ENCODE results near the gene ADCY1. TPM values are rescaled to one million over a fixed set of nuclear protein-coding genes. Genes with fewer than 3 reads are reported as not detected.

Gene ADCY1
- total RNA-seq, 6 experiments from 2014 or later: 0.20 TPM; not detected in 5

- peaks cover 15% of the 10 kb centered on the region for H3K27me3 Mint-ChIP-seq (ENCODE audit: insufficient read depth)
- TF ChIP-seq CTCF (IDR thresholded peaks at IDR 0.05): no peak
Measured at GRCh38 chr7:45716380-45717203, 142.4 kb downstream of the ADCY1 start.

GRCh38 chr7:45717537-45718235, 143.5 kb downstream of the ADCY1 start:
- H3K4me3 Mint-ChIP-seq: no peak overlapping the region
- no peak for DNase-seq
- H3K9me3 Mint-ChIP-seq: no peaks in the 10 kb centered on the region
- peaks cover 15% of the 10 kb centered on the region for H3K27me3 Mint-ChIP-seq (ENCODE audit: insufficient read depth)
- no peaks in the 10 kb centered on the region for H3K4me1 Mint-ChIP-seq (ENCODE audit: low read depth)
- H3K36me3 Mint-ChIP-seq (ENCODE audit: low read depth): peaks cover 5% of the 10 kb centered on the region
- TF ChIP-seq CTCF (IDR thresholded peaks at IDR 0.05): no peak
- no peak overlapping the region for H3K27ac Mint-ChIP-seq

More at GRCh38 chr7:45716380-45717203, 142.4 kb downstream of the ADCY1 start:
- Mint-ChIP-seq H3K4me1 (ENCODE audit: low read depth) (no peaks in the 10 kb centered on the region), H3K27ac (no peak overlapping the region), H3K36me3 (ENCODE audit: low read depth) (no peaks in the 10 kb centered on the region), H3K4me3 (no peak overlapping the region), H3K9me3 (no peaks in the 10 kb centered on the region)
- DNase-seq: no peak

- peak; percentile 15 for DNase-seq
- Mint-ChIP-seq H3K36me3 (ENCODE audit: low read depth) (peaks cover 7% of the 10 kb centered on the region), H3K4me1 (ENCODE audit: low read depth) (no peaks in the 10 kb centered on the region), H3K27ac (no peak overlapping the region), H3K9me3 (no peaks in the 10 kb centered on the region), H3K27me3 (ENCODE audit: insufficient read depth) (peaks cover 15% of the 10 kb centered on the region), H3K4me3 (no peak overlapping the region)
- TF ChIP-seq CTCF (IDR thresholded peaks at IDR 0.05): no peak
Measured at GRCh38 chr7:45718464-45719330, 144.5 kb downstream of the ADCY1 start.

GRCh38 chr7:45720989-45721388, 146.8 kb downstream of the ADCY1 start:
- DNase-seq: no peak
- Mint-ChIP-seq H3K9me3 (no peaks in the 10 kb centered on the region), H3K4me1 (ENCODE audit: low read depth) (no peaks in the 10 kb centered on the region), H3K36me3 (ENCODE audit: low read depth) (peaks cover 20% of the 10 kb centered on the region), H3K4me3 (no peak overlapping the region), H3K27ac (no peak overlapping the region), H3K27me3 (ENCODE audit: insufficient read depth) (peaks cover 7% of the 10 kb centered on the region)
- TF ChIP-seq CTCF (IDR thresholded peaks at IDR 0.05): no peak
